GM23338 (cell line): Measurements from ENCODE around the gene UVSSA. TPM values are rescaled to one million over a fixed set of nuclear protein-coding genes. Genes with fewer than 3 reads are reported as not detected.

Source experiments
- ATAC-seq: fragments of 200-7000 bp; cut with Tn5 transposase; 3 replicates; pipeline ENCODE4 v1.9.1; 2020
- DNase-seq: peaks from one replicate; pipeline ENCODE4 v3.0.0-alpha.2; 2015; ENCODE audit warnings: low spot score
- H2AFZ ChIP-seq: fragments of 200-600 bp; sonication (generic); 2 replicates; pipeline ENCODE4 v1.8.0; 2016; ENCODE audit warnings: antibody characterized with exemption, mild to moderate bottlenecking, moderate library complexity
- H3F3A ChIP-seq: fragments of 200-600 bp; sonication (generic); replicated peaks from 2 replicates; pipeline ENCODE4 v1.8.0; 2017; ENCODE audit warnings: antibody characterized with exemption, mixed run types, low read depth
- H3K27ac ChIP-seq: fragments of 200-600 bp; sonication (generic); 2 replicates; pipeline ENCODE4 v1.6.1; 2016; ENCODE audit warnings: low read depth
- H3K27me3 ChIP-seq: fragments of 200-600 bp; sonication (generic); 2 replicates; pipeline ENCODE4 v1.8.0; 2016; ENCODE audit warnings: mild to moderate bottlenecking, mixed run types, moderate library complexity; ENCODE audit not compliant: insufficient read depth
- H3K36me3 ChIP-seq: fragments of 200-600 bp; sonication (generic); 2 replicates; pipeline ENCODE4 v1.8.0; 2016; ENCODE audit warnings: mild to moderate bottlenecking; ENCODE audit not compliant: insufficient read depth
- H3K4me1 ChIP-seq: fragments of 200-600 bp; sonication (generic); 2 replicates; pipeline ENCODE4 v1.8.0; 2016; ENCODE audit warnings: mild to moderate bottlenecking, moderate library complexity; ENCODE audit not compliant: insufficient read depth
- H3K4me2 ChIP-seq: fragments of 200-600 bp; sonication (generic); 2 replicates; pipeline ENCODE4 v1.7.1; 2017; ENCODE audit warnings: mixed run types
- H3K4me3 ChIP-seq: fragments of 200-600 bp; sonication (generic); 2 replicates; pipeline ENCODE4 v1.6.1; 2016; ENCODE audit warnings: mixed run types
- H3K79me2 ChIP-seq: fragments of 200-600 bp; sonication (generic); replicated peaks from 2 replicates; pipeline ENCODE4 v1.8.0; 2017; ENCODE audit warnings: mild to moderate bottlenecking; ENCODE audit not compliant: insufficient read depth
- H3K9me2 ChIP-seq: fragments of 200-600 bp; sonication (generic); 2 replicates; pipeline ENCODE4 v1.8.0; 2017; ENCODE audit not compliant: insufficient read depth
- H4K20me1 ChIP-seq: fragments of 200-600 bp; sonication (generic); replicated peaks from 2 replicates; pipeline ENCODE4 v1.8.0; 2017; ENCODE audit warnings: mild to moderate bottlenecking; ENCODE audit not compliant: insufficient read depth
- H3K27ac Mint-ChIP-seq: 2 replicates; pipeline ENCODE4 v1.8.0; 2020; ENCODE audit warnings: inconsistent platforms, mild to moderate bottlenecking, moderate library complexity, mixed read lengths
- H3K27me3 Mint-ChIP-seq: 3 replicates; pipeline ENCODE4 v1.8.0; 2022; ENCODE audit warnings: low read depth, mild to moderate bottlenecking, moderate library complexity, mixed read lengths, inconsistent platforms; ENCODE audit not compliant: insufficient read depth, poor library complexity
- H3K36me3 Mint-ChIP-seq: 3 replicates; pipeline ENCODE4 v1.8.0; 2021; ENCODE audit warnings: low read depth, mild to moderate bottlenecking, inconsistent platforms, moderate library complexity, mixed read lengths
- H3K4me1 Mint-ChIP-seq: 3 replicates; pipeline ENCODE4 v1.8.0; 2020; ENCODE audit warnings: mild to moderate bottlenecking, inconsistent platforms, mixed read lengths
- H3K4me3 Mint-ChIP-seq: 3 replicates; pipeline ENCODE4 v1.8.0; 2021; ENCODE audit warnings: moderate library complexity, mild to moderate bottlenecking, inconsistent platforms, mixed read lengths
- H3K9me3 Mint-ChIP-seq: 3 replicates; pipeline ENCODE4 v1.8.0; 2020; ENCODE audit warnings: moderate library complexity, mild to moderate bottlenecking, inconsistent platforms, mixed read lengths
- CREB1 ChIP-seq: fragments of 250-450 bp; sonication (Bioruptor Pico); IDR thresholded peaks from 2 replicates; pipeline ENCODE4 v1.5.0; 2020; ENCODE audit warnings: low read depth, mild to moderate bottlenecking, moderate library complexity
- CTCF ChIP-seq, 2 experiments: fragments of 200-600 bp in 1 of 2; sonication (generic) in 1 of 2; conservative IDR thresholded peaks; 2 replicates each; pipeline versions ENCODE4 v1.5.1 to v1.6.1; 2016 to 2017; ENCODE audit warnings: antibody characterized with exemption in 2 of 2, low read depth in 2 of 2, mild to moderate bottlenecking in 2 of 2, moderate library complexity in 1 of 2
- EZH2 ChIP-seq: fragments of 200-600 bp; sonication (generic); IDR thresholded peaks from one replicate; pipeline ENCODE4 v1.8.0; 2017; ENCODE audit warnings: antibody characterized with exemption, mild to moderate bottlenecking, low read depth; ENCODE audit not compliant: unreplicated experiment
- EZH2phosphoT487 ChIP-seq: fragments of 200-600 bp; sonication (generic); IDR thresholded peaks from one replicate; pipeline ENCODE4 v1.8.1; 2018; ENCODE audit warnings: antibody characterized with exemption; ENCODE audit not compliant: unreplicated experiment
- JUNB ChIP-seq: IDR thresholded peaks from one replicate; pipeline ENCODE4 v1.6.1; 2016; ENCODE audit warnings: antibody characterized with exemption; ENCODE audit not compliant: unreplicated experiment
- NANOG ChIP-seq: IDR thresholded peaks from 2 replicates; pipeline ENCODE4 v1.6.1; 2016; ENCODE audit warnings: antibody characterized with exemption, borderline replicate concordance
- POLR2AphosphoS5 ChIP-seq: IDR thresholded peaks from 2 replicates; pipeline ENCODE4 v1.6.1; 2016; ENCODE audit warnings: antibody characterized with exemption, low read depth
- STAT1 ChIP-seq: IDR thresholded peaks from one replicate; pipeline ENCODE4 v1.6.1; 2016; ENCODE audit warnings: antibody characterized with exemption; ENCODE audit not compliant: unreplicated experiment
- ZNF114 ChIP-seq: fragments of 250-450 bp; sonication (Bioruptor Pico); IDR thresholded peaks from 2 replicates; pipeline ENCODE4 v1.5.0; 2020; ENCODE audit warnings: mild to moderate bottlenecking, moderate library complexity
- ZNF331 ChIP-seq: fragments of 250-450 bp; sonication (Bioruptor Pico); IDR thresholded peaks from 2 replicates; pipeline ENCODE4 v1.5.0; 2020; ENCODE audit warnings: low read depth, mild to moderate bottlenecking, moderate library complexity
- ZNF462 ChIP-seq: fragments of 250-450 bp; sonication (Bioruptor Pico); IDR thresholded peaks from 2 replicates; pipeline ENCODE4 v1.5.0; 2020; ENCODE audit warnings: mild to moderate bottlenecking, moderate library complexity
- polyA plus RNA-seq: library from polyadenylated mRNA; unstranded; fragments of >200 nt; fragmentation: Nextera tagmentation; extraction: Ambion mirVana; gene quantifications from 2 replicates; pipeline ENCODE4 v1.2.1, GENCODE V29; 2016
- total RNA-seq: library from RNA; depleted of rRNA; stranded (reverse); fragments of >200 nt; shearing (Covaris generic); gene quantifications from 2 replicates; pipeline ENCODE4 v1.2.3, GENCODE V29; 2014
- TF ChIP-seq, protein P1 (sequence below): IDR thresholded peaks from one replicate; pipeline ENCODE4 v1.6.1; 2018; ENCODE audit warnings: antibody characterized with exemption; ENCODE audit not compliant: unreplicated experiment
- TF ChIP-seq, protein P2 (sequence below): IDR thresholded peaks from 2 replicates; pipeline ENCODE4 v1.6.1; 2016; ENCODE audit warnings: antibody characterized with exemption

UVSSA gene
- total and polyA plus RNA-seq, 2 experiments from 2014 or later = 6.5 to 27.7 TPM

DNA sequence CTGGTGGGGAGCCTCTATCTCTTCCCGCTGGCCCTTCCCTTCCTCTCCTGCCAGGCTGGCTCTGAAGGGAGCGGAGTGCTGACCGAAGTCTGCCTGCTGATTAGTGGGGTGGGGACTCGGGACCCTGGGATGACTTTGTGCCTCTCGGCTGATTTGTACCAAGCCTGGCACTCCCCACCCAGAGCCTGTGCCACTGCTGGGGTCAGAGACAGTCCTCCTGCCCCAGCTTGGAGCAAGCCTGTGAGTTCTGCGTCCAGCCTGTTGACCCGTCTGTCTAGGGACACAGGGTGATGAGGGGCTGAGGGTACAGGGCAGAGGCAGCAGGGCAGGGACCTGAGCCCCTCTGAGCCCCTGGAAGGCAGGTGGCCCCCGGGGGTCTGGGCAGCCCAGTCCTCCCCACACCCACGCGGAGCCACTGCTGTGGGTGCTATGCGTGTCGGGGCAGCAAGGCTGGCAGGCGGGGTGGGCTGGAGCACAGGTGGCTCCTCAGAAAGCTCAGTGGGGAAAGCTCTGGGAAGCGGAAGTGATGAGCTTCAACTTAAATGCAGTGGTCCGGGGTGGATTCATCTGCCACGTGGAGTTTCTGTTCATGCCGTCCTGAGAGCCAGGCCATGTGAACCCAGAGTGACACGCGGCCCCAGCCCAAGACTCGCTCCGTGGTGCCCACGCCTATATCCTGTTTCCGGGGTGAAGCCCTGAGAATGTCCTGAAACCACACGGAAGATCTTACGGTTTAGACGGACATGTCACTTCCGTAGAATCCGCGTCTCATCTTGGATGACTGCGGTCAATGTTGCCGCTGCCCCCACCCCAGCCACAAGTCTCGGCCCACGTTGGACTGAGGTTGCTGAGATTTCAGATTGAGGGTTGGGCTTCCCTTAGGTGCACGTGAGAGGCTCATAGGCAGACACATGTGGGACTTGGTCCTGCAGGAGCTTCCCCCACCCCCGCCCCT is 21.1 kb upstream of the UVSSA start:
- DNase-seq = no peak
- Histone ChIP-seq H3K9me2 (no peaks in the 10 kb centered on the region), H3F3A (no peaks in the 10 kb centered on the region), H3K79me2 (peaks cover 13% of the 10 kb centered on the region; the same call in 1 of the 2 replicates), H3K27me3 (no peaks in the 10 kb centered on the region), H3K36me3 (peaks cover 4% of the 10 kb centered on the region; the same call in 1 of the 2 replicates), H2AFZ (no peak overlapping the region), H3K4me1 (no peaks in the 10 kb centered on the region), H3K4me3 (no peak overlapping the region), H3K4me2 (no peak overlapping the region), H4K20me1 (no peaks in the 10 kb centered on the region; the same call in 1 of the 2 replicates), H3K27ac (no peak overlapping the region)
- TF ChIP-seq, protein P1, sequence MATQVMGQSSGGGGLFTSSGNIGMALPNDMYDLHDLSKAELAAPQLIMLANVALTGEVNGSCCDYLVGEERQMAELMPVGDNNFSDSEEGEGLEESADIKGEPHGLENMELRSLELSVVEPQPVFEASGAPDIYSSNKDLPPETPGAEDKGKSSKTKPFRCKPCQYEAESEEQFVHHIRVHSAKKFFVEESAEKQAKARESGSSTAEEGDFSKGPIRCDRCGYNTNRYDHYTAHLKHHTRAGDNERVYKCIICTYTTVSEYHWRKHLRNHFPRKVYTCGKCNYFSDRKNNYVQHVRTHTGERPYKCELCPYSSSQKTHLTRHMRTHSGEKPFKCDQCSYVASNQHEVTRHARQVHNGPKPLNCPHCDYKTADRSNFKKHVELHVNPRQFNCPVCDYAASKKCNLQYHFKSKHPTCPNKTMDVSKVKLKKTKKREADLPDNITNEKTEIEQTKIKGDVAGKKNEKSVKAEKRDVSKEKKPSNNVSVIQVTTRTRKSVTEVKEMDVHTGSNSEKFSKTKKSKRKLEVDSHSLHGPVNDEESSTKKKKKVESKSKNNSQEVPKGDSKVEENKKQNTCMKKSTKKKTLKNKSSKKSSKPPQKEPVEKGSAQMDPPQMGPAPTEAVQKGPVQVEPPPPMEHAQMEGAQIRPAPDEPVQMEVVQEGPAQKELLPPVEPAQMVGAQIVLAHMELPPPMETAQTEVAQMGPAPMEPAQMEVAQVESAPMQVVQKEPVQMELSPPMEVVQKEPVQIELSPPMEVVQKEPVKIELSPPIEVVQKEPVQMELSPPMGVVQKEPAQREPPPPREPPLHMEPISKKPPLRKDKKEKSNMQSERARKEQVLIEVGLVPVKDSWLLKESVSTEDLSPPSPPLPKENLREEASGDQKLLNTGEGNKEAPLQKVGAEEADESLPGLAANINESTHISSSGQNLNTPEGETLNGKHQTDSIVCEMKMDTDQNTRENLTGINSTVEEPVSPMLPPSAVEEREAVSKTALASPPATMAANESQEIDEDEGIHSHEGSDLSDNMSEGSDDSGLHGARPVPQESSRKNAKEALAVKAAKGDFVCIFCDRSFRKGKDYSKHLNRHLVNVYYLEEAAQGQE = no peak
- TF ChIP-seq ZNF462 (no peak), CTCF (conservative IDR thresholded peaks at IDR 0.05; ENCODE audit: low read depth in 2 of 2) (no peak), JUNB (no peak), ZNF114 (CRISPR knock-in tag) (no peak), NANOG (no peak), EZH2phosphoT487 (no peak), STAT1 (no peak), POLR2AphosphoS5 (no peak), ZNF331 (CRISPR knock-in tag) (no peak), EZH2 (no peak), CREB1 (CRISPR knock-in tag) (no peak)
- TF ChIP-seq, protein P2, sequence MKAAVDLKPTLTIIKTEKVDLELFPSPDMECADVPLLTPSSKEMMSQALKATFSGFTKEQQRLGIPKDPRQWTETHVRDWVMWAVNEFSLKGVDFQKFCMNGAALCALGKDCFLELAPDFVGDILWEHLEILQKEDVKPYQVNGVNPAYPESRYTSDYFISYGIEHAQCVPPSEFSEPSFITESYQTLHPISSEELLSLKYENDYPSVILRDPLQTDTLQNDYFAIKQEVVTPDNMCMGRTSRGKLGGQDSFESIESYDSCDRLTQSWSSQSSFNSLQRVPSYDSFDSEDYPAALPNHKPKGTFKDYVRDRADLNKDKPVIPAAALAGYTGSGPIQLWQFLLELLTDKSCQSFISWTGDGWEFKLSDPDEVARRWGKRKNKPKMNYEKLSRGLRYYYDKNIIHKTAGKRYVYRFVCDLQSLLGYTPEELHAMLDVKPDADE = no peak
- no peak overlapping the region for H3K27ac Mint-ChIP-seq
- H3K9me3 Mint-ChIP-seq = no peaks in the 10 kb centered on the region
- no peaks in the 10 kb centered on the region for H3K4me1 Mint-ChIP-seq
- no peak overlapping the region for H3K4me3 Mint-ChIP-seq
- H3K27me3 Mint-ChIP-seq = peaks cover 4% of the 10 kb centered on the region
- ATAC-seq = no peak
- H3K36me3 Mint-ChIP-seq = peaks cover 27% of the 10 kb centered on the region
